GM18511 (cell line): ENCODE data around the gene CA6.
"Not testable (repeated sequence)": the region's sequence is repeated elsewhere in the genome, so short reads cannot be mapped to it uniquely, and the experiment has no call there.

ENCODE experiments used
- ATAC-seq: cut with Tn5 transposase; IDR thresholded peaks from one replicate; pipeline ENCODE4 v1.9.1; 2021; ENCODE audit warnings: mild to moderate bottlenecking, moderate library complexity; ENCODE audit not compliant: unreplicated experiment

The CA6 gene

GRCh38 chr1:8945568-8945967, at the start of gene CA6:
TSS of gene CA6 (plus strand) at chr1:8945868. CDS start at chr1:8945887, 19 bp downstream.
- ATAC-seq: no peak

- ATAC-seq: not testable (repeated sequence)
Observed at GRCh38 chr1:8896775-8897174, 48.9 kb upstream of the CA6 start.

GRCh38 chr1:8897505-8897904, 48.2 kb upstream of the CA6 start:
- ATAC-seq: not testable (repeated sequence)

- not testable (repeated sequence) for ATAC-seq
Observed at GRCh38 chr1:8898418-8898817, 47.2 kb upstream of the CA6 start.

GRCh38 chr1:8899046-8899445, 46.6 kb upstream of the CA6 start:
- no peak for ATAC-seq

GRCh38 chr1:8900684-8901083, 45.0 kb upstream of the CA6 start:
- not testable (repeated sequence) for ATAC-seq

GRCh38 chr1:8902765-8903164, 42.9 kb upstream of the CA6 start:
- no peak for ATAC-seq

GRCh38 chr1:8903410-8903809, 42.3 kb upstream of the CA6 start:
- no peak for ATAC-seq

- ATAC-seq: no peak
Observed at GRCh38 chr1:8903908-8904650, 41.6 kb upstream of the CA6 start.

- ATAC-seq: no peak
Observed at GRCh38 chr1:8905582-8906191, 40.0 kb upstream of the CA6 start.

- no peak for ATAC-seq
Observed at GRCh38 chr1:8908388-8909151, 37.1 kb upstream of the CA6 start.

- no peak for ATAC-seq
Observed at GRCh38 chr1:8910331-8910730, 35.3 kb upstream of the CA6 start.

GRCh38 chr1:8910914-8911313, 34.8 kb upstream of the CA6 start:
- no peak for ATAC-seq

- ATAC-seq: no peak
Observed at GRCh38 chr1:8911416-8912309, 34.0 kb upstream of the CA6 start.

GRCh38 chr1:8913457-8913856, 32.2 kb upstream of the CA6 start:
- no peak for ATAC-seq

GRCh38 chr1:8914466-8914865, 31.2 kb upstream of the CA6 start:
- no peak for ATAC-seq

- no peak for ATAC-seq
Observed at GRCh38 chr1:8915446-8915845, 30.2 kb upstream of the CA6 start.

GRCh38 chr1:8917536-8917935, 28.1 kb upstream of the CA6 start:
- ATAC-seq: not testable (repeated sequence)

- ATAC-seq: no peak
Observed at GRCh38 chr1:8922962-8923361, 22.7 kb upstream of the CA6 start.

GRCh38 chr1:8925406-8925805, 20.3 kb upstream of the CA6 start:
- no peak for ATAC-seq

- no peak for ATAC-seq
Observed at GRCh38 chr1:8925960-8926359, 19.7 kb upstream of the CA6 start.
